HG02678 (cell line): ENCODE results near the gene CACNA1E.
"Not testable (repeated sequence)": the region's sequence is repeated elsewhere in the genome, so short reads cannot be mapped to it uniquely, and the experiment has no call there.

ENCODE experiments used
- ATAC-seq: cut with Tn5 transposase; IDR thresholded peaks from one replicate; pipeline ENCODE4 v1.9.1; 2021; ENCODE audit warnings: mild to moderate bottlenecking, moderate library complexity; ENCODE audit not compliant: unreplicated experiment

CACNA1E gene

GRCh38 chr1:181798191-181798926 is 315.0 kb downstream of the CACNA1E start:
- ATAC-seq: no peak

DNA sequence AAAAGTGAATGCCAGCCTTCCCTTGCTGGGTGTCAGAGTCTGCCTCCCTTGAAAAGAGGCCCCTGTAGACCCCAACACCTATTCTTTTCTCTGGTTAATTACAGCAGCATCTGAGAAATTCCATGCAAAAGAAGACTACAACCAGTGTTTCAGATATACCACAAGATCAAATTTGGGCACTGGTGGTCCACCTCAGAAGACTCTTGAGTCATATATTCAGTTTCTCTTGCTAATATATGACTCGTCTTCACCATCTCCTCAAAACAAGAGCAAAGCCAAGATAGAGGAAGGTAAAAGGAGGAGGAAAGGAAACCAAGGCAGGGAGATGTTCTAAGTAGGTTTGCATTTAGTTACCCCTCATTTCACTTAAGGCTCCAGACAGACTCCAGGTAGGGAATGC is 318.3 kb downstream of the CACNA1E start:
- no peak for ATAC-seq

GRCh38 chr1:181802466-181802865 is 319.1 kb downstream of the CACNA1E start:
- no peak for ATAC-seq

DNA sequence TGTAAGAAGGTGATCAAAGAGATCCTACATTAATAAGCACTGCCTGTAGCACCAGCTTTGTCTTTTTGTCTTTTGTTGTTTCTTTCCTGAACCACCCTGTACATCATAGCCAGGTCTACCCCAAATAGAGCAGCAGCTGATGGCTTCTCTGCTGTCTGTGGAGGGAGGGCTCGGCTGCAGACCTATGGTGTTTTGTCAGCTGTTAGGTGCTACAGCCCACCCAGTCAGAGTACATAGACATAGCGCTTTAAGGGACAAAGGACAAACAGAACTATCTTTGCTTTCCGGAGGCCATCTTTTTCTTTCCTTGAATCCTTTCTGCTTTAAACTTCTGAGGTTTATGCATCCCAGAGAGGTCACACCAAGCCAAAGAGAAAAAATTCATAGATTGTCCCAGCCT is 320.1 kb downstream of the CACNA1E start:
- ATAC-seq: no peak

DNA sequence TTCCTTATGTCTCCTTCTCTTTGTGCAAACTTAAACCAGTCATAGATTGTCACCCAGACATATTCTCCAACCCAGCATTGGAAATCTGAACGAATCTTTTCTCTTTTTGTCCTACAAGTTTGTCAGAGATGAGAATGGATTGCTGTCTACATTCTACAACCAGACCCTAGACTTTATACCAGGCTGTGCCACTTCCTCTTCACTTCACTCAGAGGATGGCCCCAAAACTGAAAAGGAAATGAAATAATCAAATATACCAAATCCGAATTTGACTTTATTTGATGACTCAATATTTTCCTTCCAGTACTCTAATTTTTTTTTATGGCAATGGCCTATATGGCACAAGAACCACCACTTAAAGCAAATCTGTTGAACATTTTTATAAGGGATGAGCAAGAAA is 321.7 kb downstream of the CACNA1E start:
- ATAC-seq: no peak

- ATAC-seq: no peak
These were observed 323.4 kb downstream of the CACNA1E start for GRCh38 chr1:181806746-181807145.

DNA sequence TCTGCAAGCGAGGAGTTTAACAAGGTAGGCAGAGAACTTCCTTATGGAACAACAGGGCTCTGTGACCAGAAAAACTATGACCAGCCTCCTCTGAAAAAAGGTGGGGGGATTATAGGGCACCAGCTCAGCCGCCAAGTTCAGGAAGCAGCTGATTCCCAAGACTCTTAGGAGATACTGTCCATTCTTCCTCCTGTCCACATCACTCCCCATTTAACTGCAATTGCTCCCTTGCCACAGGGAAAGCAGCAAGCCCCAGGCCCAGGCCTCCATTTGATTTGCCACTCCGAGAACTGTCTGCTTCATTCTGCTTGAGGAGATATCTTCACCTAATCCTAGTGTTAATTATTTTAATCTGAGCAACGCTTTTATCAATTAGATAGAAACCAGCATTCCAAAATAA is 323.9 kb downstream of the CACNA1E start:
- no peak for ATAC-seq

GRCh38 chr1:181809991-181810545 is 326.8 kb downstream of the CACNA1E start:
- no peak for ATAC-seq

DNA sequence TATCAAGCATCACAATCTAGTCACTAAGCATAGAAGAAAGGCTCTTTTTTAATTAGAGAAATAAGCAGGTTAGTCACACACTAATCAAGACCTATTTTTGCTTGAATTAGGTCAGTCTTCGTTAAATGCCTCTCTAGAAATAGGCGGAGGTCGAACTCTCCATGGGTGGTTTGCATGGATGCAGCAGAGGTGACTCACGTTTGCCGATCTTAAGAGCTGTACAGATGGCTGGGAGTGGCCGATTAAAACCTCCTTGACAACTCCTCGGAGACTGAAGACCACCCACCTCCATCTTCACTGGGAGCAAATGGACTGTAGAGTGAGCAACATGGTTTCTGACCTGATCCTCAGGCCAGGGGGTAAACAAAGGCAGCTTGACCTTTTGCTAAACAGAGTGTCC is 328.9 kb downstream of the CACNA1E start:
- no peak for ATAC-seq

DNA sequence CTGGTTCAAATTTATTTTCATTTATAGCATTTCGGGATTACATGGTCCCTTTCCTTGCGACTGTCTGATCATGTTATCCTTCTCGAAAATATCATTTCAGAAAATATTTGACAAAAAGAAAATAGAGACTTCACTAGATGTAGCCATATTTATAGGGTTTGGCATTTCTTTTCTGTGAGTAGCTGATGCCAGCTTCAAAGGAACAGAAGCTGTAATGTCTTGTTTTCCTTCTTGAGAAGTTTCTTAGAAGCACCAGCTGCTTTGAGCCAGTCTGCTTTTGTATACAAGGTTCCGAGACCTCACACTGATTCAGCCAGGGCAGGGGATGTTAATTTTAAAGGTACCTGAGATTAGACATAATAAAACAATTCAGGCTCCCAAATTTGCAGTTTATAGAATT is 329.9 kb downstream of the CACNA1E start:
- no peak for ATAC-seq

GRCh38 chr1:181816608-181817007 is 333.3 kb downstream of the CACNA1E start:
- no peak for ATAC-seq

DNA sequence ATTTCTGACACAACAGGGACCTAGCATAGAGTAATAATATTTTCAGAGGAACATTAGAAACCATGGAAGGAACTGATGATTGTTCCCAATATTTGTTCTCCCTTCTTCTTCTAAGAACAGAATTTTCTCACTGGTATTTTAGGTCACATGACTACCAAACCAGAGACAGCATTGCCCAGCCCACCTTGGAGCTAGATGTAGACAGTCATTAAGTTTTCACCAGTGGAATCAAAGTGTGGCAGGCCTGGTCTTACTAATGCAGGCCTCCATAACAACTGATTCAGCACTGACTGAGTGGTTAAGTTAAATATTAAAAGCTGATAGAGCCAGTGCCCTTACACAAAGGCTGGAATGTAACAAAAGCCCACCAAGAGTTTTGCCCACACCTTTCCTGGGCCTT is 333.8 kb downstream of the CACNA1E start:
- ATAC-seq: no peak

GRCh38 chr1:181818459-181818858 is 335.1 kb downstream of the CACNA1E start:
- no peak for ATAC-seq

DNA sequence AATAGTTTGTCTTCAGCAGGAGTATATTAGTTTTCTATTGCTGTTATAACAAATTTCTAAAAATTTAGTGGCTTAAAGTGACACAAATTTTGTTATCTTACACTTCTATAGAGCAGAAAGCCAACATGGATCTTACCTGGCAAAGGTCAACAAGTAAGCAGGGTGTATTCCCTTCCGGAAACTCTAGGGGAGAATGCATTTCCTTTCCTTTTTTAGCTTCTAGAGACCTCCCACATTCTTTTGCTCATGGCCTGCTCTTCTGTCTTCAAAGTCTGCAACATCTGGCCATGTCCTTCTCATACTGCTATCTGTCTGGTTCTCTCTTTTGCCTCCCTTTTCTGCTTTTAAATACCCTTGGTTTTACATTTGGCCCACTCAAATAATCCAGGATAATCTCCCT is 335.6 kb downstream of the CACNA1E start:
- no peak for ATAC-seq

GRCh38 chr1:181821701-181822100 is 338.4 kb downstream of the CACNA1E start:
- no peak for ATAC-seq

DNA sequence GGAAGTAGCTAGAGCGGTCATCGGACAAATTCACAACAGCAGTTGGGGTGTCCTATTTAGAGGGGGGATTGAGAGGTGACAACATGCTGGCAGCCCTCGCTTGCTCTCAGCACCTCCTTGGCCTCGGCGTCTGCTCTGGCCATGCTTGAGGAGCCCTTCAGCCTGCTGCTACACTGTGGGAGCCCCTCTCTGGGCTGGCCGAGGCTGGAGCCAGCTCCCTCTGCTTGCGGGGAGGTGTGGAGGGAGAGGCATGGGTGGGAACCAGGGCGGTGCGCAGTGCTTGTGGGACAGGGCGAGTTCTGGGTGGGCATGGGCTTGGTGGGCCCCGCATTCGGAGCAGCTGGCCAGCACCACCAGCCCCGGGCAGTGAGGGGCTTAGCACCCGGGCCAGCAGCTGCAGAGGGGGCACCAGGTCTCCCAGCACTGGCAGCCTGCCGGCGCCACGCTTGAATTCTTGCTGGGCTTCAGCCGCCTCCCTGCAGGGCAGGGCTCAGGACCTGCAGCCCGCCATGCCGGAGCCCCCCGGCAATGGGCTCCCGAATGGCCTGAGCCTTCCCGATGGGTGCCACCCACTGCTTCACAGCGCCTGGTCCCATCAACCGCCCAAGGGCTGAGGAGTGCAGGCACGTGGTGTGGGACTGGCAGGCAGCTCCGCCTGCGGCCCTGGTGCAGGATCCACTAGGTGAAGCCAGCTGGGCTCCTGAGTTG is 349.0 kb downstream of the CACNA1E start:
- not testable (repeated sequence) for ATAC-seq

GRCh38 chr1:181846001-181846645 is 362.8 kb downstream of the CACNA1E start:
- ATAC-seq: no peak

DNA sequence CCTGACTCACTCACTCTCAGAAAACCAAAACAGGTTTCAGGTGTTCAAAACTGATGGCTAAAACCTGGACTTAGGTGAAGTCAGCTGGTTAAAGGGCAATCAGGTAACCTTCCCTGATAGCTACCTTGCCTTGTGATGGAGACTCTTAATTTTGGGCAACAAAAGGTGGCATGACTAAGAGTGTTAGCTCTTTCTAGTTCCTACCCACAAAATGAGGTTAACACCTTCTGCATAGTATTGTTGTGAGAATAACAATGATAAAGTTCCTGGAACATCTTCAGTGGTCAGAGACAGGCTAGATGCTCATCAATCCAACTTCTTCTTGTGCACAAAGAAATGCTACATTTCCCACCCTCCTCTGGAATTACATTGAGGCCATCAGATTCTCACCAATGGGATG is 363.4 kb downstream of the CACNA1E start:
- no peak for ATAC-seq

DNA sequence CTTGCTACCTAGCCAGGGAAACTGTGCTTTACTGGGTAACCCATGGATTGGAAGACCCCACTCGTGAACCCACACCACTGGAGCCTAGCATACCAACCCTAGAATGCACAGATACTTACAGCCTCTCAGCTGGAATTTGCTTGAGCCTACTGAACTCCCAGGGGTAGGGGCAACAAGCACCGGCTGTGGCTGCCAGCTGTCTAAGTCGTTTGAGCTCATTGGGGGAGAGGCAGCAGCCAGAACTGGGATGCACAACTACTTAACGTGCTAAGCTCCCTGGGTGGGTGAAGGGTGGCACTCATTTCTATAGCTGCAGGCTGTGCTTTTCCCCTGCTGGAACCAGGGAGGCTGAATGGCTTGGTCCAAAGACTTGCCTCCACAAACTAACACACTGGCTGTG is 365.8 kb downstream of the CACNA1E start:
- ATAC-seq: no peak

DNA sequence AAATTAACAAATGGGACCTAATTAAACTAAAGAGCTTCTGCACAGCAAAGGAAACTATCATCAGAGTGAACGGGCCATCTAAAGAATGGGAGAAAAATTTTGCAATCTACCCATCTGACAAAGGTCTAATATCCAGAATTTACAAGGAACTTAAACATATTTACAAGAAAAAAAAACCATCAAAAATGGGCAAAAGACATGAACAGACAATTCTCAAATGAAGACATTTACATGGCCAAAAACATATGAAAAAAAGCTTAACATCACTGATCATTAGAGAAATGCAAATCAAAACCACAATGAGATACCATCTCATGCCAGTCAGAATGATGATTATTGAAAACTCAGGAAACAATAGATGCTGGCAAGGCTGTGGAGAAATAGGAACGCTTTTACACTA is 370.9 kb downstream of the CACNA1E start:
- ATAC-seq: not testable (repeated sequence)

GRCh38 chr1:181855380-181855779 is 372.1 kb downstream of the CACNA1E start:
- ATAC-seq: no peak
